ENCODE results near the gene LTN1. TPM values are rescaled to one million over a fixed set of nuclear protein-coding genes. Genes with fewer than 3 reads are reported as not detected.
"Not testable (repeated sequence)": the region's sequence is repeated elsewhere in the genome, so short reads cannot be mapped to it uniquely, and the experiment has no call there.

The LTN1 gene
- total RNA-seq, 4 donors from 2014 or later, result 19.0 to 21.4 (median 20.9) TPM

- whole genome bisulfite sequencing, 2 donors, result 95 to 97% methylated on average over 2 of the region's 2 CpGs
- intact Hi-C loops (cut with DNase I; ENCODE audit: low total_unique reads), result no loop called here
- TF ChIP-seq POLR2A (IDR thresholded peaks at IDR 0.05), result no peak
- no peak for TF ChIP-seq CTCF (IDR thresholded peaks at IDR 0.05)
- H3K4me3 ChIP-seq (ENCODE audit: low read depth, poor library complexity, severe bottlenecking), result no peak overlapping the region
- no peak for DNase-seq (ENCODE audit: low spot score in 2 of 2)
Measured at GRCh38 chr21:28936721-28937120, 56.0 kb downstream of the LTN1 start.

- no peak for TF ChIP-seq CTCF (IDR thresholded peaks at IDR 0.05)
- TF ChIP-seq POLR2A (IDR thresholded peaks at IDR 0.05), result no peak
- no peak for DNase-seq (ENCODE audit: low spot score in 2 of 2)
- intact Hi-C loops (cut with DNase I; ENCODE audit: low total_unique reads), result no loop called here
- no peak overlapping the region for H3K4me3 ChIP-seq (ENCODE audit: low read depth, poor library complexity, severe bottlenecking)
- WGBS, 2 donors, result 92 to 94% methylated on average over 1 of the region's 1 CpG
Measured at GRCh38 chr21:28936036-28936435, 56.6 kb downstream of the LTN1 start.

GRCh38 chr21:28932717-28933116, 60.0 kb downstream of the LTN1 start:
- 89 to 95% methylated on average over 2 of the region's 2 CpGs for whole genome bisulfite sequencing, 2 donors
- no peak overlapping the region for H3K4me3 ChIP-seq (ENCODE audit: low read depth, poor library complexity, severe bottlenecking)
- intact Hi-C loops (cut with DNase I; ENCODE audit: low total_unique reads), result no loop called here
- TF ChIP-seq CTCF (IDR thresholded peaks at IDR 0.05), result no peak
- TF ChIP-seq POLR2A (IDR thresholded peaks at IDR 0.05), result no peak
- DNase-seq (ENCODE audit: low spot score in 2 of 2), result no peak

- intact Hi-C loops (cut with DNase I; ENCODE audit: low total_unique reads), result not testable (repeated sequence)
Measured at GRCh38 chr21:28931708-28932372, 60.8 kb downstream of the LTN1 start.

GRCh38 chr21:28928578-28929420, 63.9 kb downstream of the LTN1 start:
- TF ChIP-seq CTCF (IDR thresholded peaks at IDR 0.05) (no peak), POLR2A (IDR thresholded peaks at IDR 0.05) (no peak)

More at GRCh38 chr21:28931708-28932372, 60.8 kb downstream of the LTN1 start:
- 88 to 97% methylated on average over 6 of the region's 6 CpGs for WGBS, 2 donors
- H3K4me3 ChIP-seq (ENCODE audit: low read depth, poor library complexity, severe bottlenecking); DNase-seq (ENCODE audit: low spot score in 2 of 2): not testable (repeated sequence)

GRCh38 chr21:28927130-28927529, 65.5 kb downstream of the LTN1 start:
- no peak for DNase-seq (ENCODE audit: low spot score in 2 of 2)
- intact Hi-C loops (cut with DNase I; ENCODE audit: low total_unique reads), result no loop called here
- TF ChIP-seq CTCF (IDR thresholded peaks at IDR 0.05) (no peak), POLR2A (IDR thresholded peaks at IDR 0.05) (no peak)
- H3K4me3 ChIP-seq (ENCODE audit: low read depth, poor library complexity, severe bottlenecking), result no peak overlapping the region
- WGBS, 2 donors, result 91 to 97% methylated on average over 1 of the region's 1 CpG

More at GRCh38 chr21:28928578-28929420, 63.9 kb downstream of the LTN1 start:
- intact Hi-C loops (cut with DNase I; ENCODE audit: low total_unique reads), result no loop called here
- no peak overlapping the region for H3K4me3 ChIP-seq (ENCODE audit: low read depth, poor library complexity, severe bottlenecking)
- 71 to 73% methylated on average over 3 of the region's 3 CpGs for WGBS, 2 donors
- DNase-seq (ENCODE audit: low spot score in 2 of 2), result no peak

Data from lower leg skin (tissue), 4 donors.